ENCODE data around the gene AKAP13. TPM values are rescaled to one million over a fixed set of nuclear protein-coding genes. Genes with fewer than 3 reads are reported as not detected.
A peak's percentile ranks its signal among the peaks of the same experiment; 100 is the strongest.

The AKAP13 gene
- total and polyA plus RNA-seq, 2 of the 13 experiments (the other 11 are each of a cell fraction or from before 2014, with no cell fraction given), result 6.7 to 27.1 TPM

GRCh38 chr15:85708402-85708941 lies 328.1 kb downstream of the AKAP13 start (continued):
- TF ChIP-seq IRF1 (CRISPR knock-in tag; IDR thresholded peaks at IDR 0.05; ENCODE audit: low read depth), result no peak
- no peak for TF ChIP-seq ZNF720 (CRISPR knock-in tag; IDR thresholded peaks at IDR 0.05)
- 0 out of 2 replicates have a peak, but pooled peaks have one; percentile 49 for TF ChIP-seq ZNF644 (CRISPR knock-in tag; IDR thresholded peaks at IDR 0.05; ENCODE audit: low read depth)
- TF ChIP-seq KLF15 (CRISPR knock-in tag; IDR thresholded peaks at IDR 0.05; ENCODE audit: borderline replicate concordance), result no peak
- peak; percentile 36; the same call in 1 of the 2 replicates for TF ChIP-seq ATF2 (CRISPR knock-in tag; IDR thresholded peaks at IDR 0.05)
- no peak for TF ChIP-seq ZNF326 (CRISPR knock-in tag; IDR thresholded peaks at IDR 0.05; ENCODE audit: borderline replicate concordance)
- TF ChIP-seq CSRNP1 (CRISPR knock-in tag; IDR thresholded peaks at IDR 0.05), result no peak
- no peak for TF ChIP-seq TBX3 (IDR thresholded peaks at IDR 0.05; ENCODE audit: borderline replicate concordance)
- TF ChIP-seq ZNF766 (CRISPR knock-in tag; IDR thresholded peaks at IDR 0.05; ENCODE audit: borderline replicate concordance), result no peak
- TF ChIP-seq ZBTB40 (IDR thresholded peaks at IDR 0.05), result no peak
- TF ChIP-seq ZBTB40 (CRISPR knock-in tag; IDR thresholded peaks at IDR 0.05), result no peak
- no peak for TF ChIP-seq MNT (IDR thresholded peaks at IDR 0.05)
- no peak for TF ChIP-seq SPEN (CRISPR knock-in tag; IDR thresholded peaks at IDR 0.05; ENCODE audit: low read depth)
- TF ChIP-seq NCOA2 (CRISPR knock-in tag; IDR thresholded peaks at IDR 0.05), result no peak; the same call in 1 of the 2 replicates
- TF ChIP-seq POLR2AphosphoS2 (IDR thresholded peaks at IDR 0.05; ENCODE audit: low read depth, low read length), result no peak
- no peak for TF ChIP-seq GATAD1 (CRISPR knock-in tag; IDR thresholded peaks at IDR 0.05)
